ENCODE data around the gene HBG1. TPM values are rescaled to one million over a fixed set of nuclear protein-coding genes. Genes with fewer than 3 reads are reported as not detected.

Gene HBG1
- total RNA-seq, 1 experiment from 2014 or later = not detected

DNA sequence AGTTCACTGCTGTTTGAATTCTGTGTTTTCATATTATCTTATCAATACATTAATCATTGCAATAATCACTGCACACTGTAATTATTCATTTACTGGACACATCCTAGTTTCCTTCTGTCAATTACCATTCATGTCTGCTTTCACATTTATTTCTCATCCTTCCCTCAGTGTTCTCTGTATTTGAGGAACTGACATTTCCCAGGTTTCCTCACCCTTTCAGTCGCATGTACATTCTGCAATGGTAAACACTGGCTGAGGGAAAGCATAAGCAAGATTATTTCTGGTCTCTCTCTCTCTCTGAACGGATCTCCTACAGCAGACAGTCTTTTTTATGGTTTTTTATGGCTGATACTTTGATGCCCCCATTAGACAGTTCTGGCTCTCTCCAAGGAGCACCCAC, 11.2 kb downstream of the HBG1 start:
- H3K79me2 ChIP-seq (ENCODE audit: insufficient read depth, low read length) = no peaks in the 10 kb centered on the region
- no peak overlapping the region for H2BK15ac ChIP-seq (ENCODE audit: low read depth, low read length)
- H2BK120ac ChIP-seq (ENCODE audit: low read depth, low read length, poor library complexity, severe bottlenecking) = no peak overlapping the region
- Mint-ChIP-seq H3K4me1 (no peaks in the 10 kb centered on the region), H3K27me3 (ENCODE audit: low read depth) (peaks cover 6% of the 10 kb centered on the region), H3K4me3 (no peak overlapping the region), H3K9me3 (no peaks in the 10 kb centered on the region), H3K36me3 (ENCODE audit: insufficient read depth in 1 of 3, low read depth in 3 of 3) (no peaks in the 10 kb centered on the region), H3K27ac (no peak overlapping the region)
- H2AK5ac ChIP-seq (ENCODE audit: insufficient read length, low read length) = no peak overlapping the region
- H3K79me1 ChIP-seq (ENCODE audit: insufficient read depth, low read depth, low read length, poor library complexity, severe bottlenecking) = no peaks in the 10 kb centered on the region
- H3K27ac ChIP-seq (ENCODE audit: insufficient read length, low read depth, low read length) = no peak overlapping the region
- H2BK20ac ChIP-seq (ENCODE audit: low read depth, low read length, poor library complexity, severe bottlenecking) = no peak overlapping the region
- no peak overlapping the region for H3T11ph ChIP-seq (ENCODE audit: low read length)
- H3K4ac ChIP-seq (ENCODE audit: low read depth, low read length) = no peak overlapping the region
- no peaks in the 10 kb centered on the region for H3K27me3 ChIP-seq (ENCODE audit: insufficient read depth, low read length)
- no CpG with 5 or more reads among the region's 2 CpGs for WGBS (ENCODE audit: extremely low coverage, insufficient read length, low lambda C conversion rate)
- H4K20me1 ChIP-seq (ENCODE audit: control insufficient read depth, insufficient read depth, insufficient read length) = no peaks in the 10 kb centered on the region
- no peaks in the 10 kb centered on the region for H3K9me3 ChIP-seq (ENCODE audit: control insufficient read depth, low read depth, low read length)
- no peaks in the 10 kb centered on the region for H3K4me1 ChIP-seq (ENCODE audit: insufficient read depth, low read length)
- no peak overlapping the region for H2BK5ac ChIP-seq (ENCODE audit: insufficient read length, low read length)
- no peak overlapping the region for H3K56ac ChIP-seq (ENCODE audit: insufficient read length, low read depth, low read length)
- H3K9ac ChIP-seq (ENCODE audit: extremely low read depth, insufficient read length, low read length) = no peak overlapping the region
- no peak for TF ChIP-seq CTCF (conservative IDR thresholded peaks at IDR 0.05)
- H3K23ac ChIP-seq (ENCODE audit: insufficient read length, low read depth, low read length) = no peak overlapping the region
- no peak overlapping the region for H3K4me2 ChIP-seq (ENCODE audit: insufficient read depth, insufficient read length, low read length)
- no peak overlapping the region for H2BK12ac ChIP-seq (ENCODE audit: insufficient read length, low read depth, low read length)
- H3K14ac ChIP-seq (ENCODE audit: insufficient read depth, low read length) = no peak overlapping the region
- H3K23me2 ChIP-seq (ENCODE audit: insufficient read length, low read depth, low read length, poor library complexity, severe bottlenecking) = no peaks in the 10 kb centered on the region
- no peak overlapping the region for H3K18ac ChIP-seq (ENCODE audit: insufficient read length, low read depth, low read length)
- no peak overlapping the region for H2AFZ ChIP-seq (ENCODE audit: low read length)
- H4K91ac ChIP-seq (ENCODE audit: insufficient read length, low read depth, low read length) = no peak overlapping the region
- no peak overlapping the region for H4K8ac ChIP-seq (replicated peaks; ENCODE audit: insufficient read length, low read depth, low read length)
- no peak for DNase-seq
- no peak overlapping the region for H4K5ac ChIP-seq (ENCODE audit: insufficient read length, low read depth, low read length)
